Measurements from ENCODE around the gene VAPA.

The VAPA gene

GRCh38 chr18:9941103-9941502 lies 27.3 kb downstream of the VAPA start:
- peaks cover 8 to 22% of the 10 kb centered on the region in 2 donors for H3K36me3 ChIP-seq (ENCODE audit: control insufficient read depth in 2 of 2, insufficient read depth in 2 of 2, low read length in 2 of 2)
- no peaks in the 10 kb centered on the region for H3K9me3 ChIP-seq (ENCODE audit: control insufficient read depth in 2 of 2, low read length in 2 of 2)

GRCh38 chr18:9941660-9942059 lies 27.8 kb downstream of the VAPA start:
- H3K36me3 ChIP-seq (ENCODE audit: control insufficient read depth in 2 of 2, insufficient read depth in 2 of 2, low read length in 2 of 2): peaks cover 6 to 22% of the 10 kb centered on the region in 2 donors
- no peak overlapping the region for H3K9ac ChIP-seq (ENCODE audit: low read length in 2 of 2)
- no peak overlapping the region for H3K4me3 ChIP-seq (ENCODE audit: low read length in 2 of 2)
- H3K9me3 ChIP-seq (ENCODE audit: control insufficient read depth in 2 of 2, low read length in 2 of 2): no peaks in the 10 kb centered on the region
- H3K27me3 ChIP-seq (ENCODE audit: control insufficient read depth in 1 of 2, insufficient read depth in 2 of 2, low read length in 2 of 2): no peaks in the 10 kb centered on the region
- no peak overlapping the region for H3K27ac ChIP-seq (ENCODE audit: low read length)
- H3K4me1 ChIP-seq (ENCODE audit: control insufficient read depth, insufficient read depth, low read length): no peaks in the 10 kb centered on the region

More at GRCh38 chr18:9941103-9941502, 27.3 kb downstream of the VAPA start:
- no peak overlapping the region for H3K9ac ChIP-seq (ENCODE audit: low read length in 2 of 2)
- no peak overlapping the region for H3K4me3 ChIP-seq (ENCODE audit: low read length in 2 of 2)
- no peaks in the 10 kb centered on the region for H3K27me3 ChIP-seq (ENCODE audit: control insufficient read depth in 1 of 2, insufficient read depth in 2 of 2, low read length in 2 of 2)
- H3K27ac ChIP-seq (ENCODE audit: low read length): no peak overlapping the region
- no peaks in the 10 kb centered on the region for H3K4me1 ChIP-seq (ENCODE audit: control insufficient read depth, insufficient read depth, low read length)

- Histone ChIP-seq H3K4me3 (ENCODE audit: low read length in 2 of 2) (no peak overlapping the region), H3K36me3 (ENCODE audit: control insufficient read depth in 2 of 2, insufficient read depth in 2 of 2, low read length in 2 of 2) (peaks cover 3 to 28% of the 10 kb centered on the region in 2 donors), H3K9me3 (ENCODE audit: control insufficient read depth in 2 of 2, low read length in 2 of 2) (no peaks in the 10 kb centered on the region), H3K9ac (ENCODE audit: low read length in 2 of 2) (no peak overlapping the region), H3K27me3 (ENCODE audit: control insufficient read depth in 1 of 2, insufficient read depth in 2 of 2, low read length in 2 of 2) (no peaks in the 10 kb centered on the region), H3K27ac (ENCODE audit: low read length) (no peak overlapping the region), H3K4me1 (ENCODE audit: control insufficient read depth, insufficient read depth, low read length) (no peaks in the 10 kb centered on the region)
Observed at GRCh38 chr18:9943311-9943710, 29.5 kb downstream of the VAPA start.

- Histone ChIP-seq H3K27me3 (ENCODE audit: control insufficient read depth in 1 of 2, insufficient read depth in 2 of 2, low read length in 2 of 2) (no peaks in the 10 kb centered on the region), H3K4me1 (ENCODE audit: control insufficient read depth, insufficient read depth, low read length) (no peaks in the 10 kb centered on the region), H3K36me3 (ENCODE audit: control insufficient read depth in 2 of 2, insufficient read depth in 2 of 2, low read length in 2 of 2) (peaks cover 3 to 22% of the 10 kb centered on the region in 2 donors), H3K9me3 (ENCODE audit: control insufficient read depth in 2 of 2, low read length in 2 of 2) (no peaks in the 10 kb centered on the region), H3K9ac (ENCODE audit: low read length in 2 of 2) (no peak overlapping the region), H3K27ac (ENCODE audit: low read length) (no peak overlapping the region), H3K4me3 (ENCODE audit: low read length in 2 of 2) (no peak overlapping the region)
Observed at GRCh38 chr18:9944805-9945204, 31.0 kb downstream of the VAPA start.

GRCh38 chr18:9946831-9947230 lies 33.0 kb downstream of the VAPA start:
- no peaks in the 10 kb centered on the region for H3K9me3 ChIP-seq (ENCODE audit: control insufficient read depth in 2 of 2, low read length in 2 of 2)
- peaks cover 6% of the 10 kb centered on the region for H3K4me1 ChIP-seq (ENCODE audit: control insufficient read depth, insufficient read depth, low read length)
- H3K27me3 ChIP-seq (ENCODE audit: control insufficient read depth in 1 of 2, insufficient read depth in 2 of 2, low read length in 2 of 2): no peaks in the 10 kb centered on the region
- H3K27ac ChIP-seq (ENCODE audit: low read length): no peak overlapping the region
- H3K4me3 ChIP-seq (ENCODE audit: low read length in 2 of 2): no peak overlapping the region
- H3K9ac ChIP-seq (ENCODE audit: low read length in 2 of 2): no peak overlapping the region
- peaks cover 4 to 15% of the 10 kb centered on the region in 2 donors for H3K36me3 ChIP-seq (ENCODE audit: control insufficient read depth in 2 of 2, insufficient read depth in 2 of 2, low read length in 2 of 2)

GRCh38 chr18:9947248-9947647 lies 33.4 kb downstream of the VAPA start:
- H3K9ac ChIP-seq (ENCODE audit: low read length in 2 of 2): no peak overlapping the region
- no peak overlapping the region for H3K27ac ChIP-seq (ENCODE audit: low read length)
- no peaks in the 10 kb centered on the region for H3K27me3 ChIP-seq (ENCODE audit: control insufficient read depth in 1 of 2, insufficient read depth in 2 of 2, low read length in 2 of 2)
- peaks cover 4 to 15% of the 10 kb centered on the region in 2 donors for H3K36me3 ChIP-seq (ENCODE audit: control insufficient read depth in 2 of 2, insufficient read depth in 2 of 2, low read length in 2 of 2)
- no peak overlapping the region for H3K4me3 ChIP-seq (ENCODE audit: low read length in 2 of 2)
- H3K9me3 ChIP-seq (ENCODE audit: control insufficient read depth in 2 of 2, low read length in 2 of 2): no peaks in the 10 kb centered on the region
- peaks cover 6% of the 10 kb centered on the region for H3K4me1 ChIP-seq (ENCODE audit: control insufficient read depth, insufficient read depth, low read length)

DNA sequence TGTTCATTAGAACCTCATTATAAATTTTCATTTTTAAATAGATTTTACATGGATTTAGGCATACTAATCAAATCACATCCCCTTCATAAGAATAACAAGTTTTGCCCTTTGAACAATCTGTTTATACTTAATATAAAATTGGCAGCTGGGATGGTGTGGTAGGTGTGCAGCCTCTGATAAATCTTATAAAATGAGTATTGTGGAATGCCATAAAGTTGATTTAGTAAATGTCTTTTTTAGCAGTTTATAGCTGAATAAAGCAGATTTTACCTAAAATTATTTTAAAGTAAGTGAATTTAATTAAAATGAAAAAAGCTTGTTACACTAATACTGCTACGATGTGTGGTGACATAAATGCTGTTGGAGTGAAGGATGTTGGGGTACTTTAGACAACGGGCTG lies 35.5 kb downstream of the VAPA start:
- H3K9ac ChIP-seq (ENCODE audit: low read length in 2 of 2): no peak overlapping the region
- H3K4me3 ChIP-seq (ENCODE audit: low read length in 2 of 2): no peak overlapping the region
- H3K27me3 ChIP-seq (ENCODE audit: control insufficient read depth in 1 of 2, insufficient read depth in 2 of 2, low read length in 2 of 2): no peaks in the 10 kb centered on the region
- H3K27ac ChIP-seq (ENCODE audit: low read length): no peak overlapping the region
- no peaks in the 10 kb centered on the region for H3K9me3 ChIP-seq (ENCODE audit: control insufficient read depth in 2 of 2, low read length in 2 of 2)
- H3K36me3 ChIP-seq (ENCODE audit: control insufficient read depth in 2 of 2, insufficient read depth in 2 of 2, low read length in 2 of 2): peaks cover 6 to 20% of the 10 kb centered on the region in 2 donors
- H3K4me1 ChIP-seq (ENCODE audit: control insufficient read depth, insufficient read depth, low read length): peaks cover 6% of the 10 kb centered on the region

- Histone ChIP-seq H3K27me3 (ENCODE audit: control insufficient read depth in 1 of 2, insufficient read depth in 2 of 2, low read length in 2 of 2) (no peaks in the 10 kb centered on the region), H3K9ac (ENCODE audit: low read length in 2 of 2) (no peak overlapping the region), H3K4me3 (ENCODE audit: low read length in 2 of 2) (no peak overlapping the region), H3K36me3 (ENCODE audit: control insufficient read depth in 2 of 2, insufficient read depth in 2 of 2, low read length in 2 of 2) (peaks cover 6 to 21% of the 10 kb centered on the region in 2 donors), H3K27ac (ENCODE audit: low read length) (no peak overlapping the region), H3K4me1 (ENCODE audit: control insufficient read depth, insufficient read depth, low read length) (peaks cover 6% of the 10 kb centered on the region), H3K9me3 (ENCODE audit: control insufficient read depth in 2 of 2, low read length in 2 of 2) (no peaks in the 10 kb centered on the region)
Observed at GRCh38 chr18:9949861-9950260, 36.0 kb downstream of the VAPA start.

- Histone ChIP-seq H3K4me3 (ENCODE audit: low read length in 2 of 2) (no peak overlapping the region), H3K27me3 (ENCODE audit: control insufficient read depth in 1 of 2, insufficient read depth in 2 of 2, low read length in 2 of 2) (no peaks in the 10 kb centered on the region), H3K27ac (ENCODE audit: low read length) (no peak overlapping the region), H3K9me3 (ENCODE audit: control insufficient read depth in 2 of 2, low read length in 2 of 2) (no peaks in the 10 kb centered on the region), H3K4me1 (ENCODE audit: control insufficient read depth, insufficient read depth, low read length) (peaks cover 6% of the 10 kb centered on the region), H3K36me3 (ENCODE audit: control insufficient read depth in 2 of 2, insufficient read depth in 2 of 2, low read length in 2 of 2) (peaks cover 6 to 20% of the 10 kb centered on the region in 2 donors), H3K9ac (ENCODE audit: low read length in 2 of 2) (no peak overlapping the region)
Observed at GRCh38 chr18:9950289-9951016, 36.6 kb downstream of the VAPA start.

DNA sequence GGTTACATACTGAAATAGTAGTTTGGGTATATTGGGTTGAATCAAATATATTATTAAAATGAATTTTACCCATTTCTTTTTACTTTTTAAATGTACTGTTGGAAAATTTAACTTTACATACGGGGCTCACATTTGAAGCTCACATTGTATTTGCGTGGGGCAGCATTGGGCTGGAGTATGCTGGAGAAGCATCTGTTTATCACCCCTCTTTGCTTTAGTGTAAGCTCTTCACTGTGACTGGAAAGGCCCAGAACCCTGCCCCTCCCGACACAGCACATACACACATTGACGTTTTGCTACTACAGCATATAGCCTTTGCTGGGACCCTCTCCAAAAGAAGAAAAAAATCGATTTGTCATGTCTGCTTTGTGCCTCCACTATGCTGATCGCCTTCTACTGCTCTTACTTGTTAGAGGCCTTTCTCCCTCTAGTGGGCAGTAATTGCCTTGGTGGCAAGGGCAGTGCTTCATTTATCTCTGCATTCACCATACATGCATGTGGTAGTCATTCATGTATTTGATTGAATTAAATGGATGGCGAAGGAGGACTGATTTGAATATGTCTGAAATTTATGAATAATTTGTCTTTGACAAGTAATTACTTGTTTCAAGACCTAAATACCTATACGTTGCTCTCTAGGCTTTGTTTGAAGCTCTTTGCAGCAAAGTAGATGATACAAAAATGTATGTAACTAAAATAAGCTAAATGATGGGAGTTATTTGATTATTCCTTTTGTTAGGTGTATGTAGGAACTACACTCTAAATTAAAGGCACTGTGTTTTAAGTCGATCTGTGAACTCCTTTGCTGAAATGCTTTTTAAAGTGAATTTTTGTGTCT lies 37.4 kb downstream of the VAPA start:
- no peaks in the 10 kb centered on the region for H3K9me3 ChIP-seq (ENCODE audit: control insufficient read depth in 2 of 2, low read length in 2 of 2)
- peaks cover 6 to 20% of the 10 kb centered on the region in 2 donors for H3K36me3 ChIP-seq (ENCODE audit: control insufficient read depth in 2 of 2, insufficient read depth in 2 of 2, low read length in 2 of 2)
- no peak overlapping the region for H3K27ac ChIP-seq (ENCODE audit: low read length)
- H3K4me3 ChIP-seq (ENCODE audit: low read length in 2 of 2): no peak overlapping the region
- H3K27me3 ChIP-seq (ENCODE audit: control insufficient read depth in 1 of 2, insufficient read depth in 2 of 2, low read length in 2 of 2): no peaks in the 10 kb centered on the region
- peaks cover 6% of the 10 kb centered on the region for H3K4me1 ChIP-seq (ENCODE audit: control insufficient read depth, insufficient read depth, low read length)
- no peak overlapping the region for H3K9ac ChIP-seq (ENCODE audit: low read length in 2 of 2)

Data from stomach smooth muscle (tissue), 2 donors.